ENCODE data around the gene KHDC4. TPM values are rescaled to one million over a fixed set of nuclear protein-coding genes. Genes with fewer than 3 reads are reported as not detected.

KHDC4 gene
- total and polyA plus RNA-seq, 9 of the 15 experiments (the other 6 are each of a cell fraction or from before 2014, with no cell fraction given) = 12.1 to 185 (median 65.6) TPM

DNA sequence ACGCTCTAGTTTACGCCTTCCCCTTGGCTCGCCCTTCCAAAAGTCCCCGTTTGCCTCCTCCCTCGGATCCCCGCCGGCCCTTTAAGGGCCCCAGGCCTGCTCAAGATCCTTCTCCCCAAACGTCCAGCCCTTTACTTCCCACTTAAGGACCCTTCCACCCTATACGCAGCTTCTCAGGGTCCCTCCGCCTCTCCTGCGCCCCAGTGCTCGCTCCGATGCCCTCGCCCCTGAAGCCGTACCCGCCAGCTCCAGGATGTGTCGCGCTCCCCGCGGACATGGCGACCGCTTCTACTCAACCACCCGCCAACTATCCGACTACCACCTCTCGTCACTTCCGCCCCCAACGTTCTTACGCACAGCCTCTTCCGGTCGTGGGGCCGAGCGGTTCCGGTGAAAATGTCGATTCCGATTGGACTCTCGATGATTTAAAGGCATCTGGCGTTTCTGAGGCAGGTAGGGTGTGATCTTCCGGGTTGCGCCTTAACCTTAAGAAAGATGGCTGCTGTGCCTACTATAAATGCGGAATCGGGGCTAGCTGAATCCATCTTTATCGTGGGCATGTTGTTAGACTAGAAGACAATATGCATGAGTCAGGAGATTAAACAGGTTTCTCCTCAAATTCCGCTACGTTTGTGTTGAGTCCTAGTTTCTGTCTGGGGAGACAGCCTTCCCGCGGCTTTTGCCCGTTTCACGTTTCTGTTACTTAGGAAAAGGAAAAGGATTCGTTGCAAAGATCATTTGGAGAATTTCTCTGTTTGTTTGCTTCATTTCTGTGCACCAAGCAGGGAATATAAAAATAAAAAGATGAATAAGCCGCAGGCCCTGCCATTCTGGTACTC is at the start of gene KHDC4 (continued):
- TF ChIP-seq, protein P1, sequence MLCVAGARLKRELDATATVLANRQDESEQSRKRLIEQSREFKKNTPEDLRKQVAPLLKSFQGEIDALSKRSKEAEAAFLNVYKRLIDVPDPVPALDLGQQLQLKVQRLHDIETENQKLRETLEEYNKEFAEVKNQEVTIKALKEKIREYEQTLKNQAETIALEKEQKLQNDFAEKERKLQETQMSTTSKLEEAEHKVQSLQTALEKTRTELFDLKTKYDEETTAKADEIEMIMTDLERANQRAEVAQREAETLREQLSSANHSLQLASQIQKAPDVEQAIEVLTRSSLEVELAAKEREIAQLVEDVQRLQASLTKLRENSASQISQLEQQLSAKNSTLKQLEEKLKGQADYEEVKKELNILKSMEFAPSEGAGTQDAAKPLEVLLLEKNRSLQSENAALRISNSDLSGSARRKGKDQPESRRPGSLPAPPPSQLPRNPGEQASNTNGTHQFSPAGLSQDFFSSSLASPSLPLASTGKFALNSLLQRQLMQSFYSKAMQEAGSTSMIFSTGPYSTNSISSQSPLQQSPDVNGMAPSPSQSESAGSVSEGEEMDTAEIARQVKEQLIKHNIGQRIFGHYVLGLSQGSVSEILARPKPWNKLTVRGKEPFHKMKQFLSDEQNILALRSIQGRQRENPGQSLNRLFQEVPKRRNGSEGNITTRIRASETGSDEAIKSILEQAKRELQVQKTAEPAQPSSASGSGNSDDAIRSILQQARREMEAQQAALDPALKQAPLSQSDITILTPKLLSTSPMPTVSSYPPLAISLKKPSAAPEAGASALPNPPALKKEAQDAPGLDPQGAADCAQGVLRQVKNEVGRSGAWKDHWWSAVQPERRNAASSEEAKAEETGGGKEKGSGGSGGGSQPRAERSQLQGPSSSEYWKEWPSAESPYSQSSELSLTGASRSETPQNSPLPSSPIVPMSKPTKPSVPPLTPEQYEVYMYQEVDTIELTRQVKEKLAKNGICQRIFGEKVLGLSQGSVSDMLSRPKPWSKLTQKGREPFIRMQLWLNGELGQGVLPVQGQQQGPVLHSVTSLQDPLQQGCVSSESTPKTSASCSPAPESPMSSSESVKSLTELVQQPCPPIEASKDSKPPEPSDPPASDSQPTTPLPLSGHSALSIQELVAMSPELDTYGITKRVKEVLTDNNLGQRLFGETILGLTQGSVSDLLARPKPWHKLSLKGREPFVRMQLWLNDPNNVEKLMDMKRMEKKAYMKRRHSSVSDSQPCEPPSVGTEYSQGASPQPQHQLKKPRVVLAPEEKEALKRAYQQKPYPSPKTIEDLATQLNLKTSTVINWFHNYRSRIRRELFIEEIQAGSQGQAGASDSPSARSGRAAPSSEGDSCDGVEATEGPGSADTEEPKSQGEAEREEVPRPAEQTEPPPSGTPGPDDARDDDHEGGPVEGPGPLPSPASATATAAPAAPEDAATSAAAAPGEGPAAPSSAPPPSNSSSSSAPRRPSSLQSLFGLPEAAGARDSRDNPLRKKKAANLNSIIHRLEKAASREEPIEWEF (CRISPR knock-in tag; IDR thresholded peaks at IDR 0.05) = peak; percentile 70; the same call in 1 of the 2 replicates
- TF ChIP-seq SMARCA5 (IDR thresholded peaks at IDR 0.05) (peak; percentile 73; the same call in 1 of the 2 replicates), ZNF316 (IDR thresholded peaks at IDR 0.05) (peak; percentile 90), STAT5A (IDR thresholded peaks at IDR 0.05; ENCODE audit: borderline replicate concordance, low read length) (no peak; the same call in 1 of the 2 replicates), JUND (IDR thresholded peaks at IDR 0.05; ENCODE audit: borderline replicate concordance, low read depth, low read length) (no peak; the same call in none of the 2 replicates), JUND (tag; IDR thresholded peaks at IDR 0.05; ENCODE audit: borderline replicate concordance, low read depth, low read length) (peak; percentile 77; the same call in 2 of the 3 replicates), CXXC5 (CRISPR knock-in tag; IDR thresholded peaks at IDR 0.05) (peak; percentile 88), SREBF1 (IDR thresholded peaks at IDR 0.05; ENCODE audit: borderline replicate concordance, low read depth, low read length) (peak; percentile 22; the same call in 1 of the 2 replicates), POLR2AphosphoS2 (IDR thresholded peaks at IDR 0.05; ENCODE audit: low read length) (peak; percentile 80; the same call in 1 of the 2 replicates), NR2C1 (IDR thresholded peaks at IDR 0.05) (peak; percentile 99), NR2C1 (tag; IDR thresholded peaks at IDR 0.05) (peak; percentile 100), PRDM10 (IDR thresholded peaks at IDR 0.05; ENCODE audit: partially characterized antibody) (peak; percentile 10), CEBPG (CRISPR knock-in tag; IDR thresholded peaks at IDR 0.05) (0 out of 2 replicates have a peak, but pooled peaks have one; percentile 33), CEBPG (tag; conservative IDR thresholded peaks at IDR 0.05 in 1 of 2, IDR thresholded peaks at IDR 0.05 in 1 of 2) (no peak), CBX1 (IDR thresholded peaks at IDR 0.05; ENCODE audit: low read depth) (no peak), EP300 (IDR thresholded peaks at IDR 0.05; ENCODE audit: low read length) (peak; percentile 46; the same call in 1 of the 2 replicates), HDAC1 (IDR thresholded peaks at IDR 0.05) (peak in 1 of 2 experiments; percentile 91; a peak in 2 of 4 replicates), TFAP4 (CRISPR knock-in tag; IDR thresholded peaks at IDR 0.05; ENCODE audit: borderline replicate concordance) (peak; percentile 86)

Measured in K562 (cell line).